Measurements from ENCODE around the gene HINFP. TPM values are rescaled to one million over a fixed set of nuclear protein-coding genes. Genes with fewer than 3 reads are reported as not detected.
A peak's percentile ranks its signal among the peaks of the same experiment; 100 is the strongest.

The HINFP gene
- total and polyA plus RNA-seq, 11 donors: 9.4 to 16.3 (median 12.8) TPM

DNA sequence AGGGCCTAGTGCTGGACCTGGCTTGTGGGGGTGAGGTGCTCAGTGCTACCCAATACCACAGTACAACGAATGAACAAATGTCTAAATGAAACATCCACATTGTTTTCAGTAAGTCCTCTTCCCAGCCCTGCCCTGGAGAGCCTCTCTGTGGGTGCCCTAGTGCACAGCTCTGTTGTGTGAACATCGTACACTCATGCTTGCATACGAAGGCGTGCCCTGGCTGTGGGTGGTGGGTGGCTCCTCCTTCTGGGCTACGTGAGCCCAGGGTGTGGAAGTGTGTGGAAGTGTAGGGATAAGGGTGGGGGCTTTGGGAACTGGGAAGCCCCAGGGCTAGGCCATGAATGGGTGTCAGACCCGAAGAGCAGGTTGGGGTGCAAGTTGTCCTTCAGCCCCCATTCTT, 46.6 kb downstream of the HINFP start:
- Histone ChIP-seq H3K4me3 (peak overlapping the region in 3 of 12 donors; percentile 89 to 99 (median 95)), H3K4me1 (peaks cover 0 to 19% (median 6%) of the 10 kb centered on the region in 12 donors), H3K36me3 (peaks cover 0 to 4% (median 0%) of the 10 kb centered on the region in 9 donors), H3K27me3 (no peaks in the 10 kb centered on the region), H3K27ac (peak overlapping the region in 2 of 12 donors; percentile 94 to 98), H3K9me3 (no peaks in the 10 kb centered on the region)
- intact Hi-C loops (cut with DNase I): loop anchor here in 2 of 10 donors (2.0 kb wide), 2 partner anchors 29 to 61 kb away; partner anchors contain the start of gene C2CD2L (in 1 of the 2)
- TF ChIP-seq, protein P1, sequence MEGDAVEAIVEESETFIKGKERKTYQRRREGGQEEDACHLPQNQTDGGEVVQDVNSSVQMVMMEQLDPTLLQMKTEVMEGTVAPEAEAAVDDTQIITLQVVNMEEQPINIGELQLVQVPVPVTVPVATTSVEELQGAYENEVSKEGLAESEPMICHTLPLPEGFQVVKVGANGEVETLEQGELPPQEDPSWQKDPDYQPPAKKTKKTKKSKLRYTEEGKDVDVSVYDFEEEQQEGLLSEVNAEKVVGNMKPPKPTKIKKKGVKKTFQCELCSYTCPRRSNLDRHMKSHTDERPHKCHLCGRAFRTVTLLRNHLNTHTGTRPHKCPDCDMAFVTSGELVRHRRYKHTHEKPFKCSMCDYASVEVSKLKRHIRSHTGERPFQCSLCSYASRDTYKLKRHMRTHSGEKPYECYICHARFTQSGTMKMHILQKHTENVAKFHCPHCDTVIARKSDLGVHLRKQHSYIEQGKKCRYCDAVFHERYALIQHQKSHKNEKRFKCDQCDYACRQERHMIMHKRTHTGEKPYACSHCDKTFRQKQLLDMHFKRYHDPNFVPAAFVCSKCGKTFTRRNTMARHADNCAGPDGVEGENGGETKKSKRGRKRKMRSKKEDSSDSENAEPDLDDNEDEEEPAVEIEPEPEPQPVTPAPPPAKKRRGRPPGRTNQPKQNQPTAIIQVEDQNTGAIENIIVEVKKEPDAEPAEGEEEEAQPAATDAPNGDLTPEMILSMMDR (IDR thresholded peaks at IDR 0.05): no peak
- TF ChIP-seq POLR2A (IDR thresholded peaks at IDR 0.05): no peak
- DNase-seq: peak in 1 of 5 donors; percentile 40
- no peak for ATAC-seq
- WGBS, 4 donors: 56 to 70% (median 65%) methylated on average over 6 of the region's 6 CpGs

DNA sequence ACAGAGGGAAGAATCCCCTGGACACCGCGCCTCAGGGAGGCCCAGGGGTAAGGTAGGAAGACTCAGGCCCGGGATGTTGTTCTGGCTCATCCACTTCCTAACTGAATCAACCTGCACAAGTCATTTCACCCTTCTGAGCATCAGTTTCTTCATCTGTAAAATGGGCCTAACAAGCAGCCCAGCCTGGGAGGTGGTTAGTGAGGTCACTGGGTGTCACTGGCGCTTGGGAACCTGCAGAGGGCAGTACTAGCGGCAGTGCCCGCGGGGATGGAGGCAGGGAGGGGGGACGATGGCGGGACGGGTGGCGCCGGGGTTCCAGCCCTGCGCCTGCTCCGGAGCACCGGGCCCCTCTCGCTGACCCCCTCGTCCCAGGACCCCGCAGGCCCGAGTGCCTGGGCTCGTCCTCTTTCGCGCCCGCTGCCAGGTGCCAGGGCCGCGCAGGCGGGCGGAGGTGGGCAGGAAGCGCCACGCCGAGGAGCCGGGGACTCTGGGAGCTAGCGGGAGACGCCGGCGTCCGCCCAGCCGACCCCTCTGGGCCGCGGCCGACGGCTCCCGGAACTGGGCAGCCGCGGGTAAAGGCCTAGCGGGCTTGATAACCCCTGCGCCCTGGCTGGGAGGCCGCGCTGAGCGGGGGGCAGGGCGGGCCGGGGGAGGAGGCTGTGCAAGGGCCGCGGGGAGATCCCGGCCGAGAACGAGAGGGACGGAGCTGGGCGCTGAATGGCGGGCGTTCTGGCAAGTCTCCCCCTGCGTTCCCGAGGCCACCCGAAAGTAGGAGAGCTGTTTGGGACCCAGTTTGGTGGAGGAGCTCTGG, 47.3 kb downstream of the HINFP start, which contains the start of gene NLRX1:
TSS of gene NLRX1 (plus strand) at position 255 of the 811 bp plus-strand sequence. CDS start 2,679 bp downstream, outside the sequence.
- TF ChIP-seq, protein P1 (IDR thresholded peaks at IDR 0.05): peak; percentile 76 to 90 (median 85)
- TF ChIP-seq POLR2A (IDR thresholded peaks at IDR 0.05): peak; percentile 12 to 71
- peak within 1 kb of the TSS; percentile 40 to 99 (median 92) for H3K4me3 ChIP-seq
- DNase-seq (peak; percentile 85 to 92 (median 89)), ATAC-seq (peak; percentile 86 to 96 (median 94))
- no peaks in the 10 kb centered on the region for H3K27me3 ChIP-seq
- H3K27ac ChIP-seq: peak within 1 kb of the TSS; percentile 80 to 98 (median 96)
- H3K36me3 ChIP-seq: peaks cover 0 to 8% (median 3%) of the 10 kb centered on the region in 9 donors
- no peaks in the 10 kb centered on the region for H3K9me3 ChIP-seq
- peaks cover 0 to 19% (median 6%) of the 10 kb centered on the region in 12 donors for H3K4me1 ChIP-seq
- WGBS, 4 donors: 4 to 11% (median 7%) methylated on average over 17 to 63 of the region's 63 CpGs
- intact Hi-C loops (cut with DNase I): loop anchor here in 2 of 10 donors (2.0 kb wide), 2 partner anchors 28 to 62 kb away; partner anchors contain the start of gene C2CD2L (in 1 of the 2)

DNA sequence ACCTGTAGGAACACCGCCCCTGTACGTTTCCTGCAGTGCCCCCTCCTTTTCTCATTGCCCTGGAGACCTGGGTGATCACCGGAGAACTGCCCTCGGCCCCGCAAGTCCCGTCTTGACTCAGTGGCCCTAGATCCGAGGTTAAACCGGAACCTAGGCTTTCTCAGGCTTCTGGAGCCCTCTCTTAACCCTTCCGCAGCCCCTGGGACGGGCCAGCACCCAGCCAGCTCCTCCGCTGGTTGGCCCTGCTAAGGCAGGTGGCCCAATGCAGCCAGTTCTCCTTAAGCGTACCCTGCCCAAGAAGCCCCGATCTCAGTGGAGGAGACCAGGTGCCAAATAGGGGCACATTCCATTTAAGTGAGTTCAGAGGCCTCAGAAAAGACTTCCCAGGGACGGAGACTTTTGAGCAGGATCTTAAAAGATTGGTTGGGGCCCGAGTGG, 47.9 kb downstream of the HINFP start:
- no peaks in the 10 kb centered on the region for H3K9me3 ChIP-seq
- intact Hi-C loops (cut with DNase I): loop anchor here in 2 of 10 donors (2.0 kb wide), 2 partner anchors 28 to 62 kb away; partner anchors contain the start of gene C2CD2L (in 1 of the 2)
- H3K4me3 ChIP-seq: peak overlapping the region; percentile 40 to 99 (median 92)
- 12 to 21% (median 15%) methylated on average over 6 to 15 of the region's 15 CpGs for WGBS, 4 donors
- ATAC-seq (peak; percentile 59 to 83 (median 71)), DNase-seq (peak; percentile 47 to 84 (median 53))
- TF ChIP-seq, protein P1 (IDR thresholded peaks at IDR 0.05): no peak
- no peak for TF ChIP-seq POLR2A (IDR thresholded peaks at IDR 0.05)
- peaks cover 0 to 19% (median 6%) of the 10 kb centered on the region in 12 donors for H3K4me1 ChIP-seq
- peak overlapping the region; percentile 80 to 98 (median 96) for H3K27ac ChIP-seq
- no peaks in the 10 kb centered on the region for H3K27me3 ChIP-seq
- peaks cover 0 to 15% (median 9%) of the 10 kb centered on the region in 9 donors for H3K36me3 ChIP-seq

DNA sequence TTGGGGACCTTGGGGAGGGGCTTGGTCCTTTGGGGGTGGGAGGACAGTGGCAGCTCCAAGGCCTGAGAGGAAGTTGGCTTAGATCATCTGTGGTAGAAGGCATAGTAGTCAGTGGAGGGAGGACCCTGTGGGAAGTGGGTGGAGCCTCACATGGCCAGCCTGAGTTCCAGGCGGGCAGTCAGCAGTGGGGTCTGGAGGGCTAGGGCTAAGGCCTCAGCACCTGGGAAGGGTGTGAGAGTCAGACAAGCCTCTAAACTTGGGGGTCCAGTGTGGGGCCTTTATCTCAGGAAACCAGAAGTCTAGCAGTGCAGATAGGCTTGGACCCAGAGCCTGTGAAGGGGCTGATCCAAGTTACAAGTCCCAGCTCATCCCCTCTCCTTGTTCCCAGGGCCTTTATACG, 51.1 kb downstream of the HINFP start:
- ATAC-seq: no peak
- DNase-seq: no peak
- Histone ChIP-seq H3K4me1 (peaks cover 0 to 19% (median 6%) of the 10 kb centered on the region in 12 donors), H3K9me3 (no peaks in the 10 kb centered on the region), H3K36me3 (peaks cover 0 to 42% (median 34%) of the 10 kb centered on the region in 9 donors), H3K27ac (no peak overlapping the region), H3K4me3 (no peak overlapping the region), H3K27me3 (no peaks in the 10 kb centered on the region)
- intact Hi-C loops (cut with DNase I): no loop called here
- TF ChIP-seq, protein P1 (IDR thresholded peaks at IDR 0.05): no peak
- TF ChIP-seq POLR2A (IDR thresholded peaks at IDR 0.05): no peak
- 64 to 94% (median 84%) methylated on average over 2 of the region's 2 CpGs for WGBS, 4 donors
